CD4-positive, alpha-beta T cell treated with Interleukin-15 for 1 hour (primary cell): ENCODE results near the gene TNNT1.
"Not testable (repeated sequence)": the region's sequence is repeated elsewhere in the genome, so short reads cannot be mapped to it uniquely, and the experiment has no call there.

ENCODE experiments used
- DNase-seq: peaks from one replicate; pipeline ENCODE4 v3.0.0-alpha.2; 2020

The TNNT1 gene

DNA sequence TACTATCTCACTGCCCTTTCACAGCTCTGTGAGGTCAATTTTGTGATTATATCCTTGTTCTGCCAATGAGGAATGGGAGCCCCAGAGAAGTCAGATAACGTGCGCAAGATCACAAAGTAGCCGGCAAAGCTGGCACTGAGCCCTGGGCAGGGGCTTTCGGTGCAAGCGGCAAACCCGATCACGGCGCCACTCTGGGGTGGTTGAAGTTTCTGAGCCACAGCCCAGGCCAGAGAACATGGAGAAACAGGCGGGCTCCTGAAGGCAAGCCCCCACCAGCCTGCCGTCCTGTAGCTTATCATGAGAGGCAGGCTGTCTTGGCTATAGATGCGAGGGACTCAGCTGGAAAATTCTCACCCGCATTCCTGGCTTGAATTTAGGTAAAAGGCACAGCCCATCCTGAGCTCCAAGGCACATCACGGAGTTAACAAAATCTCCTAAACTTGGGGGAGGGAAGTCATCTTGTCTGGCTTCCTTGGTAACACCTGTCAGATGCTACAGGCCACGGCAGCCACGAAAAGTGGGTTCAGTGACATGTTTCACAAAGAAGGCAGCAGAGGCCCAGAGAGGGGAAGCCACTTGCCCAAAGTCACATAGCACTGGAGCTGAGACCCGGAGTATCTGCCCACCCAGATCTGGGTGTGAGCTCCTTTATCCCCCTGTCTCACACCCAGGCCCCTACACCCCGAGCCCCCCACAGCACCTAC lies 12.5 kb downstream of the TNNT1 start:
- DNase-seq = no peak

DNA sequence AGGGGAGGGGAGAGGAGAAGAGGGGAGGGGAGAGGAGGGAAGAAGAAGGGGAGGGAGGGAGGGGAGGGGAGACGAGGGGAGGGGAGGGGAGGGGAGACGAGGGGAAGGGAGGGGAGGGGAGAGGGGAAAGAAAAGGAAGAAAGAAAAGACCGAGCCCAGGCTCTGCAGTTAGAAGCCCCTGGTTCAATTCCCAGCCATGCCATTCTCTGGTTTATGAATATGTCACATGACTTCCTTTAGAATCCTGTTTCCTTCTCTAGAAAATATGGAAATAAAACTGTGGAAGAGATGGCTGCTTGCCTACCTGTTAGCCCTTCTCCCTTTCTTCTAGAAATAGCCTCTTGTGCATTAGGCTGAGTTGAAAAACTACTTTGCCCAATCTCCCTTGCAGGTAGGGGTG lies 14.3 kb downstream of the TNNT1 start:
- no peak for DNase-seq

DNA sequence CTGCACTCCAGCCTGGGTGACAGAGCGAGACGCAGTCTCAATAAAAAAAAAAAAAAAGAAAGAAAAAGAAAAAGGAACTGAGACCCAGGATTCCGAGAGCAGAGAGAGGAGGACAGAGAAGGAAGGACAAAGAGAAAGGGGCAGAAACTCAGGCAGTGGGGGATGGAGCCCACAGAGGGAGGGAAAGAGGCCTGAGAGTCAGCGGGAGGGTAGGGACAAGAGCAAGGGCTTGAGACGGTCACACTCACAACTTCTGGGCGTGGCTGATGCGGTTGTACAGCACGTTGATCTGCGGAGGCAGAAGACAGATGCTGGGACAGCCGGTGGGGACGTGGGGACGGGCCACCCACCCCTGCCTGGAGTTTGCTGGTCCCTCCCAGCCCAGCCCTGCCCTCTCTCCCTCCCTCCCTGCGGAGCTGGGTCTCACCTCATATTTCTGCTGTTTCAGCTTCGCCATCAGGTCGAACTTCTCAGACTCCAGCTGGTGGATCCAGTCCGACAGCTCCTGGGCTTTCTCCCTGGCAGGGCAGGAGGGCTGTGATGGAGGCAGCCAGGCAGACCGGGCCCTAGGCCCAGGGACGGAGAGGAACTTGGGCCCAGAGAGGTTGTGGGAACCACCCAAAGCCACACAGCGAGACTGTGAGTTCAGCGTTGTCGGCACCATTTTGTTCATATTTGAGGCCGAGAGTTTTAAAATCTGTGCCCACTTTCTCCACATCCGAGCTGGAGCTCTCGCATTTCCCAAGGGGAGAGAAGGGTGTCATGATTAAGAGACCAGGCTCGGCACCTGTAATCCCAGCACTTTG lies 15.2 kb downstream of the TNNT1 start:
- no peak for DNase-seq

GRCh38 chr19:55132453-55133129 lies 16.4 kb downstream of the TNNT1 start:
- no peak for DNase-seq

GRCh38 chr19:55131421-55131820 lies 17.6 kb downstream of the TNNT1 start:
- no peak for DNase-seq

- DNase-seq = no peak
These were observed 30.0 kb downstream of the TNNT1 start for GRCh38 chr19:55119053-55119452.

GRCh38 chr19:55118401-55118991 lies 30.5 kb downstream of the TNNT1 start:
- no peak for DNase-seq

DNA sequence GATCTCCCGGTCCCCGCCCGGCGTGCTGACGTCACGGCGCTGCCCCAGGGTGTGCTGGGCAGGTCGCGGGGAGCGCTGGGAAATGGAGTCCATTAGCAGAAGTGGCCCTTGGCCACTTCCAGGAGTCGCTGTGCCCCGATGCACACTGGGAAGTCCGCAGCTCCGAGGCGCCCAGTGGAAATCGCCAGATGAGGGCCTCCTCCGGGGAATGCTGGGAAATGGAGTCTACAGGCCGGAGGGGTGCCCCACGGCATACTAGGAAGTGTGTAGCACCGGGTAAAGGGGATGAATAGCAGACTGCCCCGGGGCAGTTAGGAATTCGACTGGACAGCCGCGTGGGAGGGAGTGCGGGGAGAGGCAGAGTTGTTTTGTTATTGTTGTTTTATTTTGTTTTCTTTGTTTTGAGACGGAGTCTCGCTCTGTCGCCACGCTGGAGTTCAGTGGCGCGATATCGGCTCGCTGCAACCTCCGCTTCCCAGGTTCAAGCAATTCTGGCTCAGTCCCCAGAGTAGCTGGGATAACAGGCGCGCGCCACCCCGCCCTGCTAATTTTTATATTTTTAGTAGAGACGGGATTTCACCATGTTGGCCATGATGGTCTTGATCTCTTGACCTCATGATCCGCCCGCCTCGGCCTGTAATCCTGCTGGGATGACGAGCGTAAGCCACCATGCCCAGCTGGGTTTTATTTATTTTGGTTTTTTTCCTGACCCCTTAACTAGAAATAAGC lies 31.2 kb downstream of the TNNT1 start:
- DNase-seq = peak; percentile 98

DNA sequence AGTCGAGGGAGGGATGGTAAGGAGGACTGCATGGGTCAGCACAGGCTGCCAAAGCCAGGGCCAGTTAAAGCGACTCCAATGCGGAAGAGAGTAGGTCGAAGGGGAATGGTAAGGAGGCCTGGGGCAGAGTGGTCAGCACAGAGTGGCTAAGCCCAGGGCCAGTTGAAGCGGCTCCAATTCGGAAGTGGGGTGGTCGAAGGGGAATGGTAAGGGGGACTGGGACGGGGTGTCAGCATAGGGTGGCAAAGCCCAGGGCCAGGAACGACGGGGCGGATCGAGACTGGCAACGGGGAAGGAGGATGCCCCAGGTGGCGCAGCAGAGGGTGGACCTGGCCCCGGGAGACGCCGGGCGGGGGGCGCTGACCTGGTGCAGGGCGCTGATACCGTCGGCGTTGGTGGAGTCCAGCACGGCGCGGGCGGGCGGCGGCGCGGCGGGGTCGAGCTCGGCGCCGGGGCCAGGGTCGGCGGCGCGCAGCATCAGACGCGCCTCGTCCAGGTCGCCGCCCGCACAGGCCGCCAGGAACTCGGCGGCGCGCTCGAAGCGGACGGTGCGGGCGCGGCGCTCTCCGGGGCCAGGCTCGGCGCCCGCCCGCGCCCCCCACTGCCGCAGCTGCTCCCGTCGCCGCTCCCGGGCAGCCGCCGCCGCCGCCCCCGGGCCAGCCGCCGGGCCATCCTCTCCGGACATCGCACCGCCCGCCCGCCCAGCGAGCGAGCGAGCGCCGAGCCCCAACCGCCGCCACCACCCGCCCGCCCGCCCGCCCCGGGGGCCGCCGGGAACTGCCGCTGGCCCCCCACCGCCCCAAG lies 31.9 kb downstream of the TNNT1 start, which contains the start of gene PPP1R12C:
TSS of gene PPP1R12C (minus strand) at position 779 of the 804 bp plus-strand sequence. CDS start at position 685, 94 bp downstream.
- DNase-seq = no peak

DNA sequence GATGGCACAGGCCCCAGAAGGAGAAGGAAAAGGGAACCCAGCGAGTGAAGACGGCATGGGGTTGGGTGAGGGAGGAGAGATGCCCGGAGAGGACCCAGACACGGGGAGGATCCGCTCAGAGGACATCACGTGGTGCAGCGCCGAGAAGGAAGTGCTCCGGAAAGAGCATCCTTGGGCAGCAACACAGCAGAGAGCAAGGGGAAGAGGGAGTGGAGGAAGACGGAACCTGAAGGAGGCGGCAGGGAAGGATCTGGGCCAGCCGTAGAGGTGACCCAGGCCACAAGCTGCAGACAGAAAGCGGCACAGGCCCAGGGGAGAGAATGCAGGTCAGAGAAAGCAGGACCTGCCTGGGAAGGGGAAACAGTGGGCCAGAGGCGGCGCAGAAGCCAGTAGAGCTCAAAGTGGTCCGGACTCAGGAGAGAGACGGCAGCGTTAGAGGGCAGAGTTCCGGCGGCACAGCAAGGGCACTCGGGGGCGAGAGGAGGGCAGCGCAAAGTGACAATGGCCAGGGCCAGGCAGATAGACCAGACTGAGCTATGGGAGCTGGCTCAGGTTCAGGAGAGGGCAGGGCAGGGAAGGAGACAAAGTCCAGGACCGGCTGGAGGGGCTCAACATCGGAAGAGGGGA lies 32.7 kb downstream of the TNNT1 start:
- DNase-seq = peak; percentile 68

DNA sequence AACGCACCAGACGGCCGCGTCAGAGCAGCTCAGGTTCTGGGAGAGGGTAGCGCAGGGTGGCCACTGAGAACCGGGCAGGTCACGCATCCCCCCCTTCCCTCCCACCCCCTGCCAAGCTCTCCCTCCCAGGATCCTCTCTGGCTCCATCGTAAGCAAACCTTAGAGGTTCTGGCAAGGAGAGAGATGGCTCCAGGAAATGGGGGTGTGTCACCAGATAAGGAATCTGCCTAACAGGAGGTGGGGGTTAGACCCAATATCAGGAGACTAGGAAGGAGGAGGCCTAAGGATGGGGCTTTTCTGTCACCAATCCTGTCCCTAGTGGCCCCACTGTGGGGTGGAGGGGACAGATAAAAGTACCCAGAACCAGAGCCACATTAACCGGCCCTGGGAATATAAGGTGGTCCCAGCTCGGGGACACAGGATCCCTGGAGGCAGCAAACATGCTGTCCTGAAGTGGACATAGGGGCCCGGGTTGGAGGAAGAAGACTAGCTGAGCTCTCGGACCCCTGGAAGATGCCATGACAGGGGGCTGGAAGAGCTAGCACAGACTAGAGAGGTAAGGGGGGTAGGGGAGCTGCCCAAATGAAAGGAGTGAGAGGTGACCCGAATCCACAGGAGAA lies 33.5 kb downstream of the TNNT1 start:
- DNase-seq = no peak

- DNase-seq = no peak
These were observed 34.4 kb downstream of the TNNT1 start for GRCh38 chr19:55114566-55115145.

DNA sequence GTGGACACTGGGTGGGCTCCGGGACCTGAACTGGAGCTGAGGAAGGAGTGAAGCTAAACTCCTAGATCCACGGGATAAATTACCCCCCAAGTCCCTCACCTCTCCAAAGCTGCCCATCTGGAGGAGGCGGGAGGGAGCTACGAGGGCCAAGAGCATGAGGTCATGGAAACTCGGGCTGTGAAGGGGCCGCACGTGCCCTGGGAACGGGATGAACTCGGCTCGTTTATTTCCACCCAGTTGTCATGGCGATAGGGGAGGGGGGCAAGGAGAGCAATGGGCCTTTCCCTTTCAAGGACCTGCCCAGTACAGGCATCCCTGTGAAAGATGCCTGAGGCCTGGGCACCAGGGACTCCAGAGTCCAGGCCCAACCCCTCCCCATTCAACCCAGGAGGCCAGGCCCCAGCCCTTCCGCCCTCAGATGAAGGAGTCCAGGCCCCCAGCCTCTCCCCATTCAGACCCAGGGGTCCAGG lies 35.4 kb downstream of the TNNT1 start:
- no peak for DNase-seq

DNA sequence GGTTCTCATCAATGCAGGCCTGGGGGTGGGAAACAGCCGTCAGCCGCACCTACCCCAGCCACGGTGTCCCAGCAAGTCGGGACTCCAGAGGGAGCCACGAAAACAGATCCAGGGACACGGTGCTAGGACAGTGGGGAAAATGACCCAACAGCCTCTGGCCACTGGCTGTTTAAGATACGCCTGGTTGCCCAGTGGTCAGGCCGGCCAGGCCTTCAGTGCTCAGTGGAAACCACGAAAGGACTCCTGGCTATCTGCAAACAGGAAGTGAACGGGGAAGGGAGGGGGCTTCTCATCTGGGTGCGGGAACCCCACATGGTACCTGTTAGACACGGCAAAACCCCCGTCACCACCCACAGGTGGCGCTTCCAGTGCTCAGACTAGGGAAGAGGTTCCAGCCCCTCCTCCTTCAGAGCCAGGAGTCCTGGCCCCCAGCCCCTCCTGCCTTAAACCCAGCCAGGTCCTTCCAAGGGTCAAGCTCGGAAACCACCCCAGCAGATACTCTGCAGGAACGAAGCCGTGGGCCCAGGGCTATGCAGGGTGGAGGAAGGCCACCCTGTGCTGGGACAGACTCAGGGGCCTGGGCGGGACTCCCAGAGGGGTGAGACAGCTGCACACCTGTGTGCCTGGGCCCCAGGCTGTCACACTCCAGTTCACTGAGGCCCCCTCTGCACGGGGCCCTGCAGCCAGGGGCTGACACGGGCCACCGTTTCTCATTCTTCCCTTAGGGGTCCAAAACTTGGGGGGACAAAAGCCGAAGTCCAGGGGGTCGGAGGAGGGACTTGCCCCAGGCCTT lies 36.0 kb downstream of the TNNT1 start:
- no peak for DNase-seq

- DNase-seq = no peak
These were observed 36.7 kb downstream of the TNNT1 start for GRCh38 chr19:55112246-55112776.

GRCh38 chr19:55111238-55111831 lies 37.7 kb downstream of the TNNT1 start:
- no peak for DNase-seq

- no peak for DNase-seq
These were observed 39.3 kb downstream of the TNNT1 start for GRCh38 chr19:55109527-55110291.

- DNase-seq = not testable (repeated sequence)
These were observed 41.8 kb downstream of the TNNT1 start for GRCh38 chr19:55107252-55107651.
